SK-N-SH (cell line): Measurements from ENCODE around the gene SUSD3. TPM values are rescaled to one million over a fixed set of nuclear protein-coding genes. Genes with fewer than 3 reads are reported as not detected.

Experiments used
- CTCF ChIA-PET: fragments of 300-600, 350-600 bp; formaldehyde crosslinking; extraction: SDS; loops from one replicate; lab custom pipeline; 2021; lab: Yijun Ruan, JAX
- POLR2A ChIA-PET: fragments of 350-600 bp; sonication (Branson Sonifier 250); formaldehyde crosslinking; extraction: SDS; loops from one replicate; lab custom pipeline; 2020; ENCODE audit warnings: antibody characterized with exemption, inconsistent platforms; lab: Yijun Ruan, JAX
- DNase-seq: peaks from one replicate; pipeline ENCODE4 v3.0.0; 2012
- H2AFZ ChIP-seq: fragments of 200-600 bp; sonication (generic); 2 replicates; pipeline ENCODE4 v1.8.1; 2016; ENCODE audit warnings: antibody characterized with exemption, mild to moderate bottlenecking, low read depth
- H3F3A ChIP-seq: fragments of 200-600 bp; sonication (generic); replicated peaks from 2 replicates; pipeline ENCODE3; 2016; ENCODE audit warnings: antibody characterized with exemption, mild to moderate bottlenecking; ENCODE audit not compliant: insufficient read depth
- H3K27ac ChIP-seq, 2 experiments: fragments of 200-500 bp in 1 of 2; fragments of 200-600 bp in 1 of 2; sonication (Bioruptor generic) in 1 of 2; sonication (generic), shearing (Covaris generic) in 1 of 2; 2 replicates each; pipeline versions ENCODE4 v1.5.1 to v1.6.1; 2014 to 2016; ENCODE audit warnings: low read depth in 2 of 2, inconsistent platforms in 1 of 2, low read length in 1 of 2, mild to moderate bottlenecking in 1 of 2, mixed read lengths in 1 of 2
- H3K27me3 ChIP-seq: fragments of 200-600 bp; sonication (generic), shearing (Covaris generic); 2 replicates; pipeline ENCODE4 v1.6.1; 2016; ENCODE audit warnings: mixed run types; ENCODE audit not compliant: insufficient read depth
- H3K36me3 ChIP-seq, 2 experiments: fragments of 200-500 bp in 1 of 2; fragments of 200-600 bp in 1 of 2; sonication (Bioruptor generic) in 1 of 2; sonication (generic) in 1 of 2; replicated peaks in 1 of 2; 2 replicates each; pipeline versions ENCODE3 to v1.5.1; 2014 to 2016; ENCODE audit warnings: low read length in 1 of 2, mild to moderate bottlenecking in 1 of 2; ENCODE audit not compliant: insufficient read depth in 2 of 2, control insufficient read depth in 1 of 2
- H3K4me1 ChIP-seq, 2 experiments: fragments of 200-500 bp in 1 of 2; fragments of 200-600 bp in 1 of 2; sonication (Bioruptor generic) in 1 of 2; sonication (generic), shearing (Covaris generic) in 1 of 2; 2 replicates each; pipeline versions ENCODE4 v1.5.1 to v1.6.1; 2014 to 2016; ENCODE audit warnings: low read depth in 1 of 2, low read length in 1 of 2, mixed run types in 1 of 2; ENCODE audit not compliant: insufficient read depth in 2 of 2, control insufficient read depth in 1 of 2
- H3K4me2 ChIP-seq: fragments of 200-600 bp; sonication (generic), shearing (Covaris generic); 2 replicates; pipeline ENCODE4 v1.6.1; 2017; ENCODE audit warnings: mixed run types
- H3K4me3 ChIP-seq, 2 experiments: fragments of 200-500 bp in 1 of 2; fragments of 200-600 bp in 1 of 2; sonication (Bioruptor generic) in 1 of 2; sonication (generic), shearing (Covaris generic) in 1 of 2; 2 replicates each; pipeline versions ENCODE4 v1.5.1 to v1.8.1; 2014 to 2016; ENCODE audit warnings: low read depth in 2 of 2, inconsistent platforms in 1 of 2, low read length in 1 of 2, mild to moderate bottlenecking in 1 of 2, mixed read lengths in 1 of 2, moderate library complexity in 1 of 2
- H3K79me2 ChIP-seq: fragments of 200-600 bp; sonication (generic); 2 replicates; pipeline ENCODE4 v1.8.1; 2017; ENCODE audit warnings: mild to moderate bottlenecking; ENCODE audit not compliant: insufficient read depth
- H3K9ac ChIP-seq: fragments of 200-600 bp; sonication (generic); 2 replicates; pipeline ENCODE4 v1.6.1; 2017; ENCODE audit warnings: mixed run types
- H3K9me2 ChIP-seq: fragments of 200-600 bp; sonication (generic); 2 replicates; pipeline ENCODE4 v1.6.1; 2017; ENCODE audit warnings: mixed run types
- H3K9me3 ChIP-seq: fragments of 200-600 bp; sonication (generic); 2 replicates; pipeline ENCODE4 v1.6.1; 2017; ENCODE audit warnings: mixed run types, mild to moderate bottlenecking, moderate library complexity
- H4K20me1 ChIP-seq: fragments of 200-600 bp; sonication (generic); 2 replicates; pipeline ENCODE4 v1.6.1; 2017; ENCODE audit warnings: mild to moderate bottlenecking, mixed run types; ENCODE audit not compliant: insufficient read depth
- EP300 ChIP-seq, 2 experiments: IDR thresholded peaks; 2 replicates each; pipeline versions ENCODE4 v1.4.0 to v1.6.1; 2012; ENCODE audit warnings: borderline replicate concordance in 1 of 2, low read depth in 1 of 2, low read length in 1 of 2
- EZH2phosphoT487 ChIP-seq: fragments of 200-600 bp; sonication (generic); IDR thresholded peaks from 2 replicates; pipeline ENCODE4 v1.6.1; 2017; ENCODE audit warnings: low read depth, mixed run types, mild to moderate bottlenecking, antibody characterized with exemption, moderate library complexity, borderline replicate concordance
- FOSL2 ChIP-seq: IDR thresholded peaks from 2 replicates; pipeline ENCODE4 v1.4.0; 2012; ENCODE audit warnings: low read depth, mild to moderate bottlenecking, moderate library complexity, borderline replicate concordance
- FOXJ3 ChIP-seq: sonication (generic); formaldehyde crosslinking; IDR thresholded peaks from 2 replicates; pipeline ENCODE4 v1.5.1; 2020; ENCODE audit warnings: mild to moderate bottlenecking, missing genetic modification reagents
- IRF3 ChIP-seq: fragments of 150-350 bp; IDR thresholded peaks from 2 replicates; pipeline ENCODE4 v1.6.1; 2016; ENCODE audit warnings: mild to moderate bottlenecking, low read depth, low read length
- JUND ChIP-seq: IDR thresholded peaks from 2 replicates; pipeline ENCODE4 v1.4.0; 2012
- MAX ChIP-seq: IDR thresholded peaks from 2 replicates; pipeline ENCODE4 v1.4.0; 2012; ENCODE audit warnings: low read depth
- MEF2A ChIP-seq: IDR thresholded peaks from 2 replicates; pipeline ENCODE4 v1.4.0; 2012; ENCODE audit warnings: low read depth, borderline replicate concordance
- NFIC ChIP-seq: IDR thresholded peaks from 2 replicates; pipeline ENCODE4 v1.4.0; 2012; ENCODE audit warnings: borderline replicate concordance
- NRF1 ChIP-seq: IDR thresholded peaks from 2 replicates; pipeline ENCODE4 v1.6.1; 2012; ENCODE audit warnings: low read depth, mild to moderate bottlenecking, low read length
- PBX3 ChIP-seq: IDR thresholded peaks from 2 replicates; pipeline ENCODE4; 2012
- POLR2AphosphoS5 ChIP-seq: IDR thresholded peaks from 2 replicates; pipeline ENCODE4 v1.6.1; 2012; ENCODE audit warnings: low read depth, low read length
- RAD21 ChIP-seq: IDR thresholded peaks from 2 replicates; pipeline ENCODE4 v1.6.1; 2012; ENCODE audit warnings: mild to moderate bottlenecking, low read length
- RCOR1 ChIP-seq: fragments of 150-350 bp; IDR thresholded peaks from 2 replicates; pipeline ENCODE4 v1.6.1; 2017; ENCODE audit warnings: antibody characterized with exemption, low read length
- REST ChIP-seq: IDR thresholded peaks from 2 replicates; pipeline ENCODE4 v1.6.1; 2012; ENCODE audit warnings: mild to moderate bottlenecking, low read depth, low read length, moderate library complexity
- RFX5 ChIP-seq: IDR thresholded peaks from 2 replicates; pipeline ENCODE4 v1.6.1; 2012; ENCODE audit warnings: mild to moderate bottlenecking, improper control_type of control experiment, low read length
- SIN3A ChIP-seq: IDR thresholded peaks from 2 replicates; pipeline ENCODE4 v1.6.1; 2012; ENCODE audit warnings: low read depth, mild to moderate bottlenecking, low read length, moderate library complexity, borderline replicate concordance
- SMC3 ChIP-seq: IDR thresholded peaks from 2 replicates; pipeline ENCODE4 v1.6.1; 2012; ENCODE audit warnings: low read depth, low read length, improper control_type of control experiment
- TAF1 ChIP-seq: IDR thresholded peaks from 2 replicates; pipeline ENCODE4 v1.6.1; 2012; ENCODE audit warnings: low read depth, mild to moderate bottlenecking, low read length, moderate library complexity, borderline replicate concordance
- USF2 ChIP-seq: fragments of 150-350 bp; IDR thresholded peaks from 2 replicates; pipeline ENCODE4 v1.6.1; 2017; ENCODE audit warnings: antibody characterized with exemption, low read length, low read depth, borderline replicate concordance
- YY1 ChIP-seq: IDR thresholded peaks from 2 replicates; pipeline ENCODE4 v1.4.0; 2012; ENCODE audit warnings: low read depth, mild to moderate bottlenecking
- WGBS: methylation state at CpG from one replicate; pipeline ENCODE4 v1.1.6; 2017; ENCODE audit warnings: low lambda C conversion rate; 5-methylcytosine and 5-hydroxymethylcytosine counted together
- polyA plus RNA-seq, 3 experiments: library from polyadenylated mRNA; depleted of rRNA; stranded (reverse); fragments of >200 nt; gene quantifications; 2 replicates each; pipeline ENCODE4 v1.2.3, GENCODE V29; 2012

Gene SUSD3
- polyA plus RNA-seq, 1 of the 3 experiments (the other 2 are of a cell fraction) = 0.49 TPM

GRCh38 chr9:93119953-93120845 is 61.7 kb downstream of the SUSD3 start (continued):
- TF ChIP-seq EP300 (IDR thresholded peaks at IDR 0.05; ENCODE audit: borderline replicate concordance in 1 of 2, low read depth in 1 of 2, low read length in 1 of 2) (peak; percentile 36 to 56; a peak in 2 of 4 replicates), RAD21 (peak; percentile 46), SIN3A (peak; percentile 82; the same call in 1 of the 2 replicates), SMC3 (peak; percentile 10; the same call in 1 of the 2 replicates), FOSL2 (peak; percentile 72; the same call in 1 of the 2 replicates), RFX5 (no peak), PBX3 (peak; percentile 65), MEF2A (no peak), JUND (peak; percentile 55; the same call in 1 of the 2 replicates), MAX (peak; percentile 97), RCOR1 (no peak), EZH2phosphoT487 (no peak), POLR2AphosphoS5 (peak; percentile 77), TAF1 (no peak), NFIC (peak; percentile 98), IRF3 (no peak)

- Histone ChIP-seq H3K4me2 (no peak overlapping the region), H3K27me3 (no peaks in the 10 kb centered on the region), H3K36me3 (peaks cover 0 to 7% of the 10 kb centered on the region in 2 experiments), H3K9me3 (no peaks in the 10 kb centered on the region), H3F3A (no peaks in the 10 kb centered on the region), H3K9ac (no peak overlapping the region), H3K4me1 (peaks cover 0 to 15% of the 10 kb centered on the region in 2 experiments; a peak in 2 of 4 replicates), H4K20me1 (no peaks in the 10 kb centered on the region), H3K79me2 (no peaks in the 10 kb centered on the region), H2AFZ (no peak overlapping the region), H3K9me2 (no peaks in the 10 kb centered on the region), H3K27ac (no peak overlapping the region; a peak in 1 of 4 replicates), H3K4me3 (no peak overlapping the region)
- CTCF ChIA-PET = interaction anchor here (1.1 to 4.2 kb wide), 5 partner anchors 10 to 184 kb away, joined by 3 to 53 read pairs (median 4); no protein-coding TSS in a partner anchor
- WGBS = 98% methylated on average over 11 of the region's 11 CpGs
- POLR2A ChIA-PET = no interaction called here
- no peak for DNase-seq
- TF ChIP-seq MEF2A = no peak
- no peak for TF ChIP-seq RCOR1
- TF ChIP-seq REST = no peak
- TF ChIP-seq FOXJ3 (CRISPR knock-in tag) = no peak
- TF ChIP-seq FOSL2 = no peak
- TF ChIP-seq YY1 = no peak
- TF ChIP-seq USF2 = no peak
- TF ChIP-seq NRF1 = no peak
- no peak for TF ChIP-seq POLR2AphosphoS5
Measured at GRCh38 chr9:93120846-93121315, 62.4 kb downstream of the SUSD3 start.
